ENCODE measurements around the gene PREB.

Gene PREB

GRCh38 chr2:27082773-27083409 is 51.5 kb downstream of the PREB start:
- DNase-seq (ENCODE audit: low read depth in 3 of 3): no peak

DNA sequence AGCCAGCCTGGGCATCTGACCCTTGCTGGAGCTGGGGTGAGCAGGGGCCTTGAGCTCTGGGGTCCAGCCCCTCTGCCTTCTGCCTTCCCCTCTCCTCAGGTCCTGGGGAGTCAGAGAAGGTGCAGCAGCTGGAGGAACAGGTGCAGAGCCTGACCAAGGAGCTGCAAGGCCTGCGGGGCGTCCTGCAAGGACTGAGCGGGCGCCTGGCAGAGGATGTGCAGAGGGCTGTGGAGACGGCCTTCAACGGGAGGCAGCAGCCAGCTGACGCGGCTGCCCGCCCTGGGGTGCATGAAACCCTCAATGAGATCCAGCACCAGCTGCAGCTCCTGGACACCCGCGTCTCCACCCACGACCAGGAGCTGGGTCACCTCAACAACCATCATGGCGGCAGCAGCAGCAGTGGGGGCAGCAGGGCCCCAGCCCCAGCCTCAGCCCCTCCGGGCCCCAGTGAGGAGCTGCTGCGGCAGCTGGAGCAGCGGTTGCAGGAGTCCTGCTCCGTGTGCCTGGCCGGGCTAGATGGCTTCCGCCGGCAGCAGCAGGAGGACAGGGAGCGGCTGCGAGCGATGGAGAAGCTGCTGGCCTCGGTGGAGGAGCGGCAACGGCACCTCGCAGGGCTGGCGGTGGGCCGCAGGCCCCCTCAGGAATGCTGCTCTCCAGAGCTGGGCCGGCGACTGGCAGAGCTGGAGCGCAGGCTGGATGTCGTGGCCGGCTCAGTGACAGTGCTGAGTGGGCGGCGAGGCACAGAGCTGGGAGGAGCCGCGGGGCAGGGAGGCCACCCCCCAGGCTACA is 52.3 kb downstream of the PREB start:
- no peak for DNase-seq (ENCODE audit: low read depth in 3 of 3)

Measured in stimulated activated CD4-positive, alpha-beta T cell treated with anti-CD3 and anti-CD28 coated beads, TNF-alpha, amount 100 ng/mL, for 4 hours (primary cell).